ENCODE measurements around the gene C19orf67. TPM values are rescaled to one million over a fixed set of nuclear protein-coding genes. Genes with fewer than 3 reads are reported as not detected.
A peak's percentile ranks its signal among the peaks of the same experiment; 100 is the strongest.

Gene C19orf67
- total RNA-seq, 4 donors from 2014 or later, result not detected

GRCh38 chr19:14080887-14081796, 4.4 kb downstream of the C19orf67 start:
- WGBS, 2 donors, result 1% methylated on average over 49 to 50 of the region's 50 CpGs
- peak overlapping the region; percentile 72 to 89 (median 72) for H3K27ac ChIP-seq
- no peaks in the 10 kb centered on the region for H3K9me3 ChIP-seq
- H3K36me3 ChIP-seq, result no peaks in the 10 kb centered on the region
- peak in 1 of 2 donors; percentile 80 for TF ChIP-seq POLR2A (IDR thresholded peaks at IDR 0.05)
- peak in 1 of 6 experiments; percentile 19 for TF ChIP-seq CTCF (IDR thresholded peaks at IDR 0.05)
- no peaks in the 10 kb centered on the region for H3K27me3 ChIP-seq
- peak overlapping the region; percentile 11 to 76 (median 60) for H3K4me3 ChIP-seq (replicated peaks in 1 of 3)
- peak; percentile 99 to 100 for DNase-seq
- H3K4me1 ChIP-seq, result peaks cover 14 to 20% of the 10 kb centered on the region in 2 donors
- intact Hi-C loops (cut with DNase I), result no loop called here

- DNase-seq, result no peak
- no peak overlapping the region for H3K4me3 ChIP-seq (replicated peaks in 1 of 3)
- H3K4me1 ChIP-seq, result peaks cover 23 to 27% of the 10 kb centered on the region in 2 donors
- 78 to 91% methylated on average over 2 of the region's 2 CpGs for WGBS, 2 donors
- TF ChIP-seq POLR2A (IDR thresholded peaks at IDR 0.05) (no peak), CTCF (IDR thresholded peaks at IDR 0.05) (no peak)
- H3K36me3 ChIP-seq, result no peaks in the 10 kb centered on the region
- H3K9me3 ChIP-seq, result no peaks in the 10 kb centered on the region
- intact Hi-C loops (cut with DNase I), result no loop called here
- H3K27ac ChIP-seq, result no peak overlapping the region
- no peaks in the 10 kb centered on the region for H3K27me3 ChIP-seq
Measured at GRCh38 chr19:14078411-14078810, 7.2 kb downstream of the C19orf67 start.

- intact Hi-C loops (cut with DNase I), result loop anchor here (2.0 to 5.0 kb wide), 2 partner anchors 117 to 195 kb away; no protein-coding TSS in a partner anchor
- Histone ChIP-seq H3K27me3 (no peaks in the 10 kb centered on the region), H3K36me3 (no peaks in the 10 kb centered on the region), H3K27ac (peak overlapping the region; percentile 30 to 87 (median 46)), H3K4me1 (peaks cover 15 to 19% of the 10 kb centered on the region in 2 donors), H3K4me3 (replicated peaks in 1 of 3) (peak overlapping the region; percentile 3 to 64 (median 25)), H3K9me3 (no peaks in the 10 kb centered on the region)
- 3% methylated on average over 21 to 33 of the region's 44 CpGs for WGBS, 2 donors
- peak in 1 of 2 donors; percentile 36 for DNase-seq
- TF ChIP-seq POLR2A (IDR thresholded peaks at IDR 0.05), result no peak
- no peak for TF ChIP-seq CTCF (IDR thresholded peaks at IDR 0.05)
Measured at GRCh38 chr19:14073925-14074838, 11.4 kb downstream of the C19orf67 start.

GRCh38 chr19:14073261-14073924, 12.2 kb downstream of the C19orf67 start:
- intact Hi-C loops (cut with DNase I), result loop anchor here (5.0 kb wide), 1 partner anchor 116 kb away; no protein-coding TSS in a partner anchor
- Histone ChIP-seq H3K36me3 (no peaks in the 10 kb centered on the region), H3K27me3 (no peaks in the 10 kb centered on the region), H3K4me3 (replicated peaks in 1 of 3) (peak overlapping the region; percentile 35 to 64 (median 38)), H3K9me3 (no peaks in the 10 kb centered on the region), H3K27ac (peak overlapping the region; percentile 67 to 90 (median 85)), H3K4me1 (peaks cover 15 to 19% of the 10 kb centered on the region in 2 donors)
- peak; percentile 81 to 83 for DNase-seq
- TF ChIP-seq CTCF (IDR thresholded peaks at IDR 0.05), result peak in 3 of 6 experiments; percentile 81 to 94 (median 89)
- peak in 1 of 2 donors; percentile 56 for TF ChIP-seq POLR2A (IDR thresholded peaks at IDR 0.05)
- WGBS, 2 donors, result 0 to 12% methylated on average over 3 to 6 of the region's 106 CpGs
